ENCODE data around the gene CEP78.
"Not testable (repeated sequence)": the region's sequence is repeated elsewhere in the genome, so short reads cannot be mapped to it uniquely, and the experiment has no call there.

Gene CEP78

GRCh38 chr9:78235762-78236550 is at the start of gene CEP78:
CEP78 (plus strand) TSS chr9:78236075; CDS start chr9:78236351, 276 bp downstream.
- DNase-seq = peak; percentile 66 to 84 (median 75)

- no peak for DNase-seq
These were observed 48.0 kb upstream of the CEP78 start for GRCh38 chr9:78187763-78188484.

- no peak for DNase-seq
These were observed 47.3 kb upstream of the CEP78 start for GRCh38 chr9:78188594-78188993.

GRCh38 chr9:78189001-78189400 is 46.9 kb upstream of the CEP78 start:
- DNase-seq = no peak

- DNase-seq = no peak
These were observed 46.4 kb upstream of the CEP78 start for GRCh38 chr9:78189461-78189860.

GRCh38 chr9:78191931-78192330 is 43.9 kb upstream of the CEP78 start:
- DNase-seq = no peak

- DNase-seq = no peak
These were observed 39.6 kb upstream of the CEP78 start for GRCh38 chr9:78196258-78196657.

- DNase-seq = peak; percentile 16 to 70 (median 58)
These were observed 34.6 kb upstream of the CEP78 start for GRCh38 chr9:78201158-78201777.

- DNase-seq = no peak
These were observed 28.6 kb upstream of the CEP78 start for GRCh38 chr9:78207319-78207718.

GRCh38 chr9:78207901-78208300 is 28.0 kb upstream of the CEP78 start:
- DNase-seq = no peak

GRCh38 chr9:78209127-78209526 is 26.7 kb upstream of the CEP78 start:
- DNase-seq = no peak

GRCh38 chr9:78210841-78211301 is 25.0 kb upstream of the CEP78 start:
- DNase-seq = peak in 3 of 6 experiments; percentile 10 to 37 (median 36)

- no peak for DNase-seq
These were observed 23.0 kb upstream of the CEP78 start for GRCh38 chr9:78212868-78213267.

- peak in 3 of 6 experiments; percentile 9 to 51 (median 43) for DNase-seq
These were observed 22.2 kb upstream of the CEP78 start for GRCh38 chr9:78213712-78214111.

GRCh38 chr9:78214492-78214891 is 21.4 kb upstream of the CEP78 start:
- DNase-seq = no peak

GRCh38 chr9:78215706-78216105 is 20.2 kb upstream of the CEP78 start:
- DNase-seq = no peak

GRCh38 chr9:78218890-78219289 is 17.0 kb upstream of the CEP78 start:
- DNase-seq = no peak

GRCh38 chr9:78221425-78221824 is 14.4 kb upstream of the CEP78 start:
- no peak for DNase-seq

- not testable (repeated sequence) for DNase-seq
These were observed 14.0 kb upstream of the CEP78 start for GRCh38 chr9:78221841-78222240.

- DNase-seq = no peak
These were observed 5.1 kb upstream of the CEP78 start for GRCh38 chr9:78230761-78231160.

- DNase-seq = not testable (repeated sequence)
These were observed 3.4 kb upstream of the CEP78 start for GRCh38 chr9:78232471-78232870.

- DNase-seq = no peak
These were observed 1.1 kb upstream of the CEP78 start for GRCh38 chr9:78234810-78235209.

- no peak for DNase-seq
These were observed 566 bp upstream of the CEP78 start for GRCh38 chr9:78235256-78235761.

Data from stimulated activated naive CD4-positive, alpha-beta T cell (primary cell).